Body of pancreas (tissue), 4 donors: ENCODE data around the gene NSL1. TPM values are rescaled to one million over a fixed set of nuclear protein-coding genes. Genes with fewer than 3 reads are reported as not detected.
A peak's percentile ranks its signal among the peaks of the same experiment; 100 is the strongest.
"Not testable (repeated sequence)": the region's sequence is repeated elsewhere in the genome, so short reads cannot be mapped to it uniquely, and the experiment has no call there.

ENCODE experiments used
- ATAC-seq: fragments of 150-250 bp; one replicate; pipeline ENCODE4 v1.9.1; 2016
- DNase-seq, 4 donors: peaks; one replicate each; pipeline ENCODE4 v3.0.0-alpha.2; 2019
- H3K27ac ChIP-seq, 4 donors: fragments of 200-600 bp; sonication (generic); 1 replicate in 3 of 4; 2 replicates in 1 of 4; pipeline versions ENCODE4 v1.5.1 to v1.6.1; 2016 to 2019; ENCODE audit warnings: mild to moderate bottlenecking in 1 of 4, mixed read lengths in 1 of 4, moderate library complexity in 1 of 4
- H3K27me3 ChIP-seq, 2 donors: fragments of 200-600 bp; sonication (generic); one replicate each; pipeline ENCODE4 v1.6.0; 2016; ENCODE audit warnings: mild to moderate bottlenecking in 1 of 2
- H3K36me3 ChIP-seq, 2 donors: fragments of 200-600 bp; sonication (generic); replicated peaks in 1 of 2; 2 replicates each; pipeline ENCODE4 v1.5.1; 2016; ENCODE audit warnings: low read depth in 2 of 2; ENCODE audit not compliant: insufficient read depth in 1 of 2
- H3K4me1 ChIP-seq: fragments of 200-600 bp; sonication (generic); one replicate; pipeline ENCODE4 v1.6.0; 2016
- H3K4me3 ChIP-seq, 2 donors: fragments of 200-600 bp; sonication (generic); 1 replicate in 1 of 2; 2 replicates in 1 of 2; pipeline ENCODE4 v1.5.1; 2016 to 2019
- H3K9me3 ChIP-seq, 3 donors: fragments of 200-600 bp; sonication (generic); 1 replicate in 2 of 3; 2 replicates in 1 of 3; pipeline ENCODE4 v1.5.1; 2016
- POLR2A ChIP-seq, 3 donors: fragments of 450-650 bp; IDR thresholded peaks; one replicate each; pipeline ENCODE4 v1.6.1; 2016; ENCODE audit warnings: antibody characterized with exemption in 3 of 3, mild to moderate bottlenecking in 2 of 3
- WGBS, 2 donors: methylation state at CpG; one replicate each; pipeline ENCODE4 v1.1.5; 2017; 5-methylcytosine and 5-hydroxymethylcytosine counted together
- intact Hi-C: fragments of 100-400 bp; cut with DNase I; formaldehyde crosslinking; loops from one replicate; pipeline ENCODE4 v1.15.1; 2023
- total RNA-seq, 2 donors: library from RNA; depleted of rRNA; stranded (reverse); fragments of >200 nt; gene quantifications; one replicate each; pipeline ENCODE4 v1.1.0, GENCODE V29; 2016
- TF ChIP-seq, protein P1 (sequence below), 7 experiments: fragments of 450-650 bp in 4 of 7; fragments of 200-600 bp in 3 of 7; sonication (generic) in 3 of 7; IDR thresholded peaks; one replicate each; pipeline ENCODE4 v1.5.1; 2016 to 2019; ENCODE audit warnings: antibody characterized with exemption in 7 of 7

NSL1 gene
- total RNA-seq, 2 donors from 2014 or later: 13.8 to 35.8 TPM

DNA sequence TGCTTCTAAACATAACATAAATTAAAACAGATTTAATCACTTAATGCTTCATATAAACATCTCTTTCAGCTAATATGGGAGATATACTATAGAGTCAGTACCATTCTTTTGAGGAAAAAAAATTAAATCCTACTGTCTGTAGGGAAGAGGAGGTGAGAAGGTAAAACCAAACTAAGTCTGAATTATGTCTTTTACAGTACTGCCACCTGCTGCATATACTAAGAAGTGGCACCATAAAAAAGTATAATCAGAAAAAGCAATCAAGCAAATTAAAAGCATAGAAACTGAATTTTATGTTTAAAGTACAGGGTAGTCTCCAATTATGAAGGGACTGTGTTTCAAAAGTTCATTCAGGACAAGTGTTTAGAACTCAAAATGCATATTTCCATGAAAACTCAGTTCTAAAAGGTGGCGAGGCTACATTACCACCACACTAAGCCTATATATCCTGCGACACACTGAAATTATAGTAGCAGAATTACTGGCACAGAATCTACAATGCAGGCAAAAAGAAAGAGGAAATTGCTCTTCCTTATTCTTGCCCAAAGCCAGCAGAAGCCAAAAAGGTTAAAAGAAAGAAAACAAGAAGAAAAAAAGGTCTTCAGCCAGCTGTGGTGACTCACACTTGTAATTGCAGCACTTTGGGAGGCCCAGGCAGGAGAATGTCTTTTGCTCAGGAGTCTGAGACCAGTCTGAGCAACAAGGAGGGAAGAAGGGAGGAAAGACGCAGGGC, 9.0 kb downstream of the NSL1 start:
- DNase-seq: peak in 1 of 4 donors; percentile 28
- Histone ChIP-seq H3K4me1 (no peaks in the 10 kb centered on the region), H3K27me3 (no peaks in the 10 kb centered on the region), H3K27ac (no peak overlapping the region), H3K4me3 (no peak overlapping the region), H3K36me3 (peaks cover 0 to 9% of the 10 kb centered on the region in 2 donors), H3K9me3 (no peaks in the 10 kb centered on the region)
- TF ChIP-seq POLR2A (IDR thresholded peaks at IDR 0.05): no peak
- TF ChIP-seq, protein P1, sequence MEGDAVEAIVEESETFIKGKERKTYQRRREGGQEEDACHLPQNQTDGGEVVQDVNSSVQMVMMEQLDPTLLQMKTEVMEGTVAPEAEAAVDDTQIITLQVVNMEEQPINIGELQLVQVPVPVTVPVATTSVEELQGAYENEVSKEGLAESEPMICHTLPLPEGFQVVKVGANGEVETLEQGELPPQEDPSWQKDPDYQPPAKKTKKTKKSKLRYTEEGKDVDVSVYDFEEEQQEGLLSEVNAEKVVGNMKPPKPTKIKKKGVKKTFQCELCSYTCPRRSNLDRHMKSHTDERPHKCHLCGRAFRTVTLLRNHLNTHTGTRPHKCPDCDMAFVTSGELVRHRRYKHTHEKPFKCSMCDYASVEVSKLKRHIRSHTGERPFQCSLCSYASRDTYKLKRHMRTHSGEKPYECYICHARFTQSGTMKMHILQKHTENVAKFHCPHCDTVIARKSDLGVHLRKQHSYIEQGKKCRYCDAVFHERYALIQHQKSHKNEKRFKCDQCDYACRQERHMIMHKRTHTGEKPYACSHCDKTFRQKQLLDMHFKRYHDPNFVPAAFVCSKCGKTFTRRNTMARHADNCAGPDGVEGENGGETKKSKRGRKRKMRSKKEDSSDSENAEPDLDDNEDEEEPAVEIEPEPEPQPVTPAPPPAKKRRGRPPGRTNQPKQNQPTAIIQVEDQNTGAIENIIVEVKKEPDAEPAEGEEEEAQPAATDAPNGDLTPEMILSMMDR (IDR thresholded peaks at IDR 0.05): peak in 6 of 7 experiments; percentile 22 to 64 (median 52)
- intact Hi-C loops: no loop called here
- no peak for ATAC-seq
- WGBS, 2 donors: 86 to 98% methylated on average over 3 of the region's 3 CpGs

DNA sequence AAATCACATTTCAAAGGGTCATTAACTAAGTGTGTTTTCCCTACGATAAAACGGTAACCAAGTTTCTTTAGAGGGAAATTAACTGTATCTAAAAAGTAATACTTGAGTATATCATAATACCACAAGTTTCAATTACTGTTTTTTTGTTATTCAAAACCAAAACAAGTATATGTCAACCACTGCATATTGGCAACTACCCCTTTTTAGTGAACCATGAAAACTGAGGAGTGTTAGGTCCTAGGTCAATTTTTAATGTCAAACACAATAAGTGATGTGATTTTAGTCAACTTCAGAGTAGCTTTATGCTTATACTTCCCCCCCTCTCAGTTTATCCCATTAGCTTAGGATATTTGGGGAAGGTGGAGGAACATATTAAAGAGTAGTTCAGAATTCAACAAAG, 10.4 kb downstream of the NSL1 start:
- DNase-seq (no peak), ATAC-seq (no peak)
- Histone ChIP-seq H3K4me1 (no peaks in the 10 kb centered on the region), H3K27ac (no peak overlapping the region), H3K9me3 (no peaks in the 10 kb centered on the region), H3K4me3 (no peak overlapping the region), H3K27me3 (no peaks in the 10 kb centered on the region), H3K36me3 (peaks cover 0 to 9% of the 10 kb centered on the region in 2 donors)
- intact Hi-C loops: no loop called here
- no peak for TF ChIP-seq POLR2A (IDR thresholded peaks at IDR 0.05)
- WGBS, 2 donors: 89 to 95% methylated on average over 2 of the region's 2 CpGs

DNA sequence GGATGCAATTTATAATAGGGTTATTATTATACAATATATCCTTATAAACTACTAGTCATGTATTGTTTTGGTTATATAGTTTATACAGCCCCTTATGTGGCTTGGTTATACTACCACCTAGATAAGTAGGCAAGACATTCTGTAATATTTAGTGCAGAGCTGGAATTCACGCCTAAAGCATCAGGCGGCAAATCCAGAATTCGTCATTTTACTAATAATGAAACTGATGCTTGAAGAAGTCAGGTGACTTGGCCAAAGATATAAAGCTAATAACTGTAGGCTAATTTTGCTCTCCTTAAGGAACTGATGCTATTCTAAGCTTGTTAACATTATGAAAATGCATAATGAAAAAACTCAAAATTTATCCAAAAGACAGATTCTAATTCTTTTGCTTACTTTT, 10.8 kb downstream of the NSL1 start:
- DNase-seq (no peak), ATAC-seq (no peak)
- Histone ChIP-seq H3K4me3 (no peak overlapping the region), H3K9me3 (no peaks in the 10 kb centered on the region), H3K36me3 (peaks cover 0 to 7% of the 10 kb centered on the region in 2 donors), H3K27me3 (no peaks in the 10 kb centered on the region), H3K4me1 (no peaks in the 10 kb centered on the region), H3K27ac (no peak overlapping the region)
- 93 to 95% methylated on average over 3 of the region's 3 CpGs for WGBS, 2 donors
- intact Hi-C loops: no loop called here
- TF ChIP-seq, protein P1 (IDR thresholded peaks at IDR 0.05): no peak
- TF ChIP-seq POLR2A (IDR thresholded peaks at IDR 0.05): no peak

DNA sequence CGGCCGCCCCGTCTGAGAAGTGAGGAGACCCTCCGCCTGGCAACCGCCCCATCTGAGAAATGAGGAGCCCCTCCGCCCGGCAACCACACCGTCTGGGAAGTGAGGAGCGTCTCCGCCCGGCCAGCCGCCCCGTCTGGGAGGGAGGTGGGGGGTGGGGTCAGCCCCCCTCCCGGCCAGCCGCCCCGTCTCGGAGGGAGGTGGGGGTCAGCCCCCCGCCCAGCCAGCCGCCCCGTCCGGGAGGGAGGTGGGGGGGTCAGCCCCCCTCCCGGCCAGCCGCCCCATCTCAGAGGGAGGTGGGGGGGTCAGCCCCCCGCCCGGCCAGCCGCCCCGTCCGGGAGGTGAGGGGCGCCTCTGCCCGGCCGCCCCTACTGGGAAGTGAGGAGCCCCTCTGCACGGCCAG, 12.5 kb downstream of the NSL1 start:
- H3K27me3 ChIP-seq, H3K9me3 ChIP-seq, H3K36me3 ChIP-seq, ATAC-seq, H3K4me3 ChIP-seq, DNase-seq, intact Hi-C loops, H3K27ac ChIP-seq, H3K4me1 ChIP-seq: not testable (repeated sequence)
- no CpG with 5 or more reads among the region's 32 CpGs for WGBS, 2 donors

DNA sequence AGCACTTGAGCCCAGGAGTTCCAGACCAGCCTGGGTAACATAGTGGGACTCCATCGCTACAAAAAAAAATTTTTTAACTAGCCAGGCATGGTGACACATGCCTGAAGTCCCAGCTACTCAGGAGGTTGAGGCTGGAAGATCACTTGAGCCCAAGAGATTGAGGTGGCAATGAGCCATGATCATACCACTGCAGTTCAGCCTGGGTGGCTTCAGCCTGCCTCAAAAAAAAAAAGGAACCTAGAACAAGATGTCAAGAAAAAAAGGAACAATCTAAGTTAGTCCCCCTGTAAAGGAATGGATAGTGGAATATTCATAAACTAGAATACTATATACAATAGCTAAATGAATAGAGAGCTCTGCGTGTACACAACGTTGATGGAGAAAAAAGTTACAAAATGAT, 14.4 kb downstream of the NSL1 start:
- Histone ChIP-seq H3K4me3 (no peak overlapping the region), H3K27ac (no peak overlapping the region), H3K36me3 (peaks cover 0 to 1% of the 10 kb centered on the region in 2 donors), H3K27me3 (no peaks in the 10 kb centered on the region), H3K4me1 (no peaks in the 10 kb centered on the region), H3K9me3 (no peaks in the 10 kb centered on the region)
- intact Hi-C loops: no loop called here
- TF ChIP-seq, protein P1 (IDR thresholded peaks at IDR 0.05): no peak
- TF ChIP-seq POLR2A (IDR thresholded peaks at IDR 0.05): no peak
- no peak for DNase-seq
- ATAC-seq: no peak
- WGBS, 2 donors: 87 to 90% methylated on average over 3 of the region's 3 CpGs

DNA sequence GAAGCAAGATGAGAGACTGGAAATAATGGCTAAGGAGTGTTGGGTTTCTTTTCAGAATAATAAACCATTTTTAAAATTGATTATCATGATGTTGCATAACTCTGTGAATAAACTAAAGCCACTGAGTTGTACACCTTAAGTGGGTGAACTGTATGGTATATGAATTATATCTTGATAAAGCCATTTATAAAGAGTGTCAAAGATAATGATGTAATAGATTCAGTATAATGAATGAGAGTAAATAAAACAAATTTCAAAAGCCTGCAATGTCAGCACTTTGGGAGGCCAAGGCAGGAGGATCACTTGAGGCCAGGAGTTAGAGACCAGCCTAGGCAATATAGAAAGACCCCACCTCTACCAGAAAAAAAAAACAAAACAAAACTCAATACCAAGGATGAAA, 16.3 kb downstream of the NSL1 start:
- H3K36me3 ChIP-seq: no peaks in the 10 kb centered on the region
- no peak for DNase-seq
- peaks cover 0 to 3% (median 0%) of the 10 kb centered on the region in 3 donors for H3K9me3 ChIP-seq
- H3K4me3 ChIP-seq: no peak overlapping the region
- intact Hi-C loops: no loop called here
- no peak overlapping the region for H3K27ac ChIP-seq
- TF ChIP-seq, protein P1 (IDR thresholded peaks at IDR 0.05): no peak
- TF ChIP-seq POLR2A (IDR thresholded peaks at IDR 0.05): no peak
- H3K4me1 ChIP-seq: no peaks in the 10 kb centered on the region
- ATAC-seq: no peak
- H3K27me3 ChIP-seq: no peaks in the 10 kb centered on the region
